ENCODE data around the gene ARHGAP9. TPM values are rescaled to one million over a fixed set of nuclear protein-coding genes. Genes with fewer than 3 reads are reported as not detected.
"Not testable (repeated sequence)": the region's sequence is repeated elsewhere in the genome, so short reads cannot be mapped to it uniquely, and the experiment has no call there.

The ARHGAP9 gene
- total RNA-seq, 1 donor from 2014 or later: 0.18 TPM

- not testable (repeated sequence) for DNase-seq (ENCODE audit: extremely low read depth, low read depth, low spot score)
Observed at GRCh38 chr12:57495051-57495701, 15.5 kb upstream of the ARHGAP9 start.

- no peak for DNase-seq (ENCODE audit: extremely low read depth, low read depth, low spot score)
Observed at GRCh38 chr12:57491393-57492280, 12.0 kb upstream of the ARHGAP9 start.

GRCh38 chr12:57490126-57490525 is 10.5 kb upstream of the ARHGAP9 start:
- DNase-seq (ENCODE audit: extremely low read depth, low read depth, low spot score): no peak

- DNase-seq (ENCODE audit: extremely low read depth, low read depth, low spot score): no peak
Observed at GRCh38 chr12:57489157-57489641, 9.5 kb upstream of the ARHGAP9 start.

- no peak for DNase-seq (ENCODE audit: extremely low read depth, low read depth, low spot score)
Observed at GRCh38 chr12:57488402-57489156, 8.9 kb upstream of the ARHGAP9 start.

GRCh38 chr12:57487597-57488401 is 8.1 kb upstream of the ARHGAP9 start, which contains the start of gene MARS1:
MARS1 (plus strand) TSS chr12:57488068; CDS start chr12:57488091, 23 bp downstream.
- DNase-seq (ENCODE audit: extremely low read depth, low read depth, low spot score): peak; percentile 72

GRCh38 chr12:57487055-57487596 is 7.5 kb upstream of the ARHGAP9 start:
- no peak for DNase-seq (ENCODE audit: extremely low read depth, low read depth, low spot score)

GRCh38 chr12:57485695-57486094 is 6.0 kb upstream of the ARHGAP9 start:
- no peak for DNase-seq (ENCODE audit: extremely low read depth, low read depth, low spot score)

- no peak for DNase-seq (ENCODE audit: extremely low read depth, low read depth, low spot score)
Observed at GRCh38 chr12:57483466-57483865, 3.8 kb upstream of the ARHGAP9 start.

- no peak for DNase-seq (ENCODE audit: extremely low read depth, low read depth, low spot score)
Observed at GRCh38 chr12:57481671-57482070, 2.0 kb upstream of the ARHGAP9 start.

- no peak for DNase-seq (ENCODE audit: extremely low read depth, low read depth, low spot score)
Observed at GRCh38 chr12:57479043-57479375, 657 bp downstream of the ARHGAP9 start.

- no peak for DNase-seq (ENCODE audit: extremely low read depth, low read depth, low spot score)
Observed at GRCh38 chr12:57477710-57478681, 1.7 kb downstream of the ARHGAP9 start.

GRCh38 chr12:57476993-57477709 is 2.5 kb downstream of the ARHGAP9 start:
- DNase-seq (ENCODE audit: extremely low read depth, low read depth, low spot score): no peak

- no peak for DNase-seq (ENCODE audit: extremely low read depth, low read depth, low spot score)
Observed at GRCh38 chr12:57476162-57476992, 3.3 kb downstream of the ARHGAP9 start.

- no peak for DNase-seq (ENCODE audit: extremely low read depth, low read depth, low spot score)
Observed at GRCh38 chr12:57475271-57476161, 4.2 kb downstream of the ARHGAP9 start.

GRCh38 chr12:57474862-57475261 is 4.8 kb downstream of the ARHGAP9 start:
- no peak for DNase-seq (ENCODE audit: extremely low read depth, low read depth, low spot score)
